Upper lobe of left lung (tissue), 6 donors: ENCODE data around the gene INTU. TPM values are rescaled to one million over a fixed set of nuclear protein-coding genes. Genes with fewer than 3 reads are reported as not detected.

Experiments
- ATAC-seq, 2 donors: fragments of 200-7000 bp; cut with Tn5 transposase; one replicate each; pipeline ENCODE4 v1.9.1; 2022; ENCODE audit warnings: mild to moderate bottlenecking in 2 of 2, moderate library complexity in 2 of 2; ENCODE audit not compliant: low FRiP score in 2 of 2
- DNase-seq, 2 donors: peaks; one replicate each; pipeline ENCODE4 v3.0.0-alpha.2; 2019 to 2020
- H3K27ac ChIP-seq, 4 donors: fragments of 200-600 bp; sonication (generic); one replicate each; pipeline ENCODE4 v1.5.1; 2016 to 2019
- H3K27me3 ChIP-seq, 4 donors: fragments of 200-600 bp; sonication (generic); one replicate each; pipeline ENCODE4 v1.5.1; 2017 to 2019
- H3K36me3 ChIP-seq, 4 donors: fragments of 200-600 bp; sonication (generic); one replicate each; pipeline ENCODE4 v1.5.1; 2016 to 2019
- H3K4me1 ChIP-seq, 4 donors: fragments of 200-600 bp; sonication (generic); one replicate each; pipeline ENCODE4 v1.5.1; 2018 to 2019
- H3K4me3 ChIP-seq, 4 donors: fragments of 200-600 bp; sonication (generic); one replicate each; pipeline ENCODE4 v1.5.1; 2017 to 2019; ENCODE audit warnings: mild to moderate bottlenecking in 2 of 4, moderate library complexity in 1 of 4
- H3K9me3 ChIP-seq, 4 donors: fragments of 200-600 bp; sonication (generic); one replicate each; pipeline ENCODE4 v1.5.1; 2018 to 2019
- CTCF ChIP-seq, 6 experiments: fragments of 450-650 bp in 4 of 6; fragments of 200-600 bp in 2 of 6; sonication (generic) in 2 of 6; IDR thresholded peaks; one replicate each; pipeline ENCODE4 v1.5.1; 2016 to 2019; ENCODE audit warnings: antibody characterized with exemption in 6 of 6
- EP300 ChIP-seq, 4 donors: sonication (generic); formaldehyde crosslinking; IDR thresholded peaks; one replicate each; pipeline ENCODE4 v1.5.1; 2017; ENCODE audit warnings: antibody characterized with exemption in 4 of 4, control low read depth in 2 of 4
- POLR2A ChIP-seq, 4 donors: fragments of 450-650 bp; IDR thresholded peaks; one replicate each; pipeline ENCODE4 v1.5.1; 2016 to 2017; ENCODE audit warnings: antibody characterized with exemption in 4 of 4, mild to moderate bottlenecking in 2 of 4
- POLR2AphosphoS5 ChIP-seq, 2 donors: sonication (generic); formaldehyde crosslinking; IDR thresholded peaks; one replicate each; pipeline ENCODE4 v1.5.1; 2017; ENCODE audit warnings: antibody characterized with exemption in 2 of 2
- WGBS, 2 donors: methylation state at CpG; one replicate each; pipeline ENCODE4 v1.1.5; 2017 to 2018; 5-methylcytosine and 5-hydroxymethylcytosine counted together
- total RNA-seq, 6 donors: library from RNA; depleted of rRNA in 4 of 6; stranded (reverse); fragments of >200 nt in 4 of 6; gene quantifications; one replicate each; pipeline versions ENCODE4 v1.1.0 to v1.2.1, GENCODE V29; 2016 to 2021
- donor health status: DM: no; HTN: no; CAD: no; lungs with moderate emphysema.
- donor health status: DM: no; HTN: yes; CAD: no; lungs with severe emphysema.

Gene INTU
- total RNA-seq, 6 donors from 2014 or later = 5.1 to 16.8 (median 9.9) TPM

GRCh38 chr4:127748957-127749356, 116.2 kb downstream of the INTU start:
- 85 to 89% methylated on average over 2 of the region's 2 CpGs for WGBS, 2 donors
- DNase-seq (no peak), ATAC-seq (no peak)
- H3K27ac ChIP-seq = no peak overlapping the region
- no peaks in the 10 kb centered on the region for H3K36me3 ChIP-seq
- no peaks in the 10 kb centered on the region for H3K27me3 ChIP-seq
- TF ChIP-seq POLR2AphosphoS5 (IDR thresholded peaks at IDR 0.05) = no peak
- no peaks in the 10 kb centered on the region for H3K4me1 ChIP-seq
- no peak overlapping the region for H3K4me3 ChIP-seq
- H3K9me3 ChIP-seq = peaks cover 0 to 7% (median 0%) of the 10 kb centered on the region in 4 donors

- H3K4me3 ChIP-seq = no peak overlapping the region
- no peak for ATAC-seq
- no peak for TF ChIP-seq POLR2A (IDR thresholded peaks at IDR 0.05)
- 77 to 85% methylated on average over 2 of the region's 2 CpGs for WGBS, 2 donors
- H3K27ac ChIP-seq = no peak overlapping the region
- no peaks in the 10 kb centered on the region for H3K36me3 ChIP-seq
- no peaks in the 10 kb centered on the region for H3K27me3 ChIP-seq
- no peak for DNase-seq
- peaks cover 0 to 4% (median 0%) of the 10 kb centered on the region in 4 donors for H3K9me3 ChIP-seq
- H3K4me1 ChIP-seq = no peaks in the 10 kb centered on the region
These were observed 124.1 kb downstream of the INTU start for GRCh38 chr4:127756906-127757305.

- Histone ChIP-seq H3K4me3 (no peak overlapping the region), H3K27me3 (no peaks in the 10 kb centered on the region), H3K36me3 (no peaks in the 10 kb centered on the region), H3K27ac (no peak overlapping the region), H3K4me1 (no peaks in the 10 kb centered on the region), H3K9me3 (peaks cover 0 to 4% (median 0%) of the 10 kb centered on the region in 4 donors)
- TF ChIP-seq CTCF (IDR thresholded peaks at IDR 0.05) (no peak), EP300 (IDR thresholded peaks at IDR 0.05) (no peak), POLR2A (IDR thresholded peaks at IDR 0.05) (no peak)
- ATAC-seq (no peak), DNase-seq (no peak)
- 69 to 80% methylated on average over 2 of the region's 2 CpGs for WGBS, 2 donors
These were observed 126.6 kb downstream of the INTU start for GRCh38 chr4:127759228-127759820.

- Histone ChIP-seq H3K27me3 (no peaks in the 10 kb centered on the region), H3K36me3 (no peaks in the 10 kb centered on the region), H3K27ac (no peak overlapping the region), H3K9me3 (peaks cover 0 to 4% (median 0%) of the 10 kb centered on the region in 4 donors), H3K4me1 (no peaks in the 10 kb centered on the region), H3K4me3 (no peak overlapping the region)
- 65 to 68% methylated on average over 3 of the region's 3 CpGs for WGBS, 2 donors
- TF ChIP-seq EP300 (IDR thresholded peaks at IDR 0.05) = no peak
- TF ChIP-seq CTCF (IDR thresholded peaks at IDR 0.05) = no peak
- DNase-seq (no peak), ATAC-seq (no peak)
These were observed 127.1 kb downstream of the INTU start for GRCh38 chr4:127759893-127760292.

- H3K27me3 ChIP-seq = no peaks in the 10 kb centered on the region
- no peak for DNase-seq
- TF ChIP-seq POLR2A (IDR thresholded peaks at IDR 0.05) (no peak), POLR2AphosphoS5 (IDR thresholded peaks at IDR 0.05) (no peak), EP300 (IDR thresholded peaks at IDR 0.05) (no peak), CTCF (IDR thresholded peaks at IDR 0.05) (no peak)
- no peak overlapping the region for H3K27ac ChIP-seq
- no peaks in the 10 kb centered on the region for H3K36me3 ChIP-seq
- no peak for ATAC-seq
- H3K4me1 ChIP-seq = no peaks in the 10 kb centered on the region
- H3K4me3 ChIP-seq = no peak overlapping the region
- WGBS, 2 donors = 48 to 55% methylated on average over 4 of the region's 4 CpGs
- no peaks in the 10 kb centered on the region for H3K9me3 ChIP-seq
These were observed 138.9 kb downstream of the INTU start for GRCh38 chr4:127771535-127772275.
